G401 (cell line): ENCODE measurements around the gene RPS29. TPM values are rescaled to one million over a fixed set of nuclear protein-coding genes. Genes with fewer than 3 reads are reported as not detected.

Experiments used
- DNase-seq: peaks from one replicate; pipeline ENCODE4 v3.0.0-alpha.2; 2015; ENCODE audit warnings: low spot score
- in situ Hi-C: cut with HindIII; loops from 2 replicates; pipeline ENCODE4 v1.10.0; 2016; ENCODE audit warnings: low sequenced_read_pairs, mixed read lengths
- total RNA-seq: library from RNA; depleted of rRNA; stranded (reverse); fragments of >200 nt; shearing (Covaris generic); gene quantifications from 2 replicates; pipeline ENCODE4 v1.2.3, GENCODE V29; 2014; rRNA removed

Gene RPS29
- total RNA-seq, 1 experiment from 2014 or later, result 3,018 TPM

- in situ Hi-C loops, result no loop called here
- no peak for DNase-seq
Observed at GRCh38 chr14:49559979-49560768, 26.0 kb downstream of the RPS29 start.

- in situ Hi-C loops, result no loop called here
- DNase-seq, result no peak
Observed at GRCh38 chr14:49553892-49554291, 32.3 kb downstream of the RPS29 start.

DNA sequence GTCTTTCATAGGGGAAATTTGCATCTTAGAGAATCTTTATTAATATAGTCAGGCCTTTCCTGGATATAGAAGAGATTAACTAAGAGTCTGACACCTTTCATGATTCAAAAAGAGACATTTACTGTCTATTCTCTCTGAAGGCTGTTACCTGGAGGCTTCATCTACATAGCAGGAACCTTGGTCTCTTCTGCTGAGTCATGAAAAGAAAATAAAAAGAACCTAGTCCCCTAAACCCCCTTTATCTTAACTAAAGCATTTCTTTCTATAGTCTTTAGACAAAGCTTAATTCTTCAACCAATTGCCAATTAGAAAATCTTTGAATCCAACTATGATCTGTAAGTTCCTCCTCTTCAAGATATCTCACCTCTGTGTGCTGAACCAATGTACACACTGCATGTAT is 33.1 kb downstream of the RPS29 start:
- in situ Hi-C loops, result no loop called here
- no peak for DNase-seq

DNA sequence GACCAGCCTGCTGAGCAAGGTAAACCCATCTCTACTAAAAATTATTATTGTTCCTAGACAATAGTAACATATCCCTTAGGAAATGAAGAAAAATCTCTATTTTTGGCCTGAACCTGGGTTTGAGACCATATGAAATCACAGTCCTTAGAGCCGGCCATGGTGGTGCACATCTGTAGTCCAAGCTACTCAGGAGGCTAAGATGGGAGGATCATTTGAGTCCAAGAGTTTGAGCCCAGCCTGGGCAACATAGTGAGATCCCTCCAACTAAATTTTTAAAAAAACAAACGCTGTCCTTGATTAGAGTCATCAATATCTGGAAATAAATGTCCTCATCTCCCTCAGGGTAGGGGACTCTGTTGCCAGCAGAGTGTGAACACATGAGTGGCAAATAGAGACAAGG is 34.6 kb downstream of the RPS29 start:
- in situ Hi-C loops, result no loop called here
- no peak for DNase-seq

DNA sequence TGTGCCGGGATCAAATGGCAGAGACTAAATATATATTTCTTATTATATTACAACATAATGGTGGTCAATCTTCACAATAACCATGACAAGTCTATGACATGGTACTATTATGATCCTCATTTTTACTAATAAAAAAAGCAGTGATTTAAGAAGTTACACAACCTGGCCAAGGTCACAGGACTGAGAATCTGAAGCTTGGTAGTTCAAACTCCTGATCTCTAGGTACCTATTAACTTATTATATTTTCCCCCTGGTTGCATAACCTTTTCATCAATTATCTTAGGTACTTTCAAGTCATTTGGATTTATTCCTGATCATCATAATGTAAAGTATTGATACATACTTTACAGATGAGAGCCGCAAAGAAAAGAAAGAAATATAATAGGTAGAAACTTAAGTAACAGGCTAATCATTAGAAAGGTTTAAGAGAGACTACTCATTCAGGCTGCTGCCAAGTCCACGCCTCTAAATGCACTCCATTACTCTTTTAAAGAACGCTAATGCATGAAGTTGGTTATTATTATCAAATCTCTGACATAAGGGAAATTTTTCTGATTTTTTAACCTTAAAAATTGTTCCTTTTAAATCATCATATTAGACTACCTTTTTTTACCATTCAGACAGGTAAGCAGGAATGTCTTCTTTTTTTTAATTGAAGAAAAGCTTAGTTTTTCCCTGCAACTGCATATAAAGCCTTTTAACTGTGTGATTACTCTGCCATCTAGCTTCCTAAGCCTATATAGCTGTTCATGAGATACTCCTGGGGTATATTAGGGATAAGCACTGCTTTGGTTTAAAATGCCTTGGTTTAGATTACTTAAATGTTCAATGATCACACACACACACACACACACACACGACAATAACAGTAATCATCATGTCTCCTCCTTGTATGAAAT is 35.6 kb downstream of the RPS29 start:
- DNase-seq, result peak; percentile 2
- in situ Hi-C loops, result no loop called here

DNA sequence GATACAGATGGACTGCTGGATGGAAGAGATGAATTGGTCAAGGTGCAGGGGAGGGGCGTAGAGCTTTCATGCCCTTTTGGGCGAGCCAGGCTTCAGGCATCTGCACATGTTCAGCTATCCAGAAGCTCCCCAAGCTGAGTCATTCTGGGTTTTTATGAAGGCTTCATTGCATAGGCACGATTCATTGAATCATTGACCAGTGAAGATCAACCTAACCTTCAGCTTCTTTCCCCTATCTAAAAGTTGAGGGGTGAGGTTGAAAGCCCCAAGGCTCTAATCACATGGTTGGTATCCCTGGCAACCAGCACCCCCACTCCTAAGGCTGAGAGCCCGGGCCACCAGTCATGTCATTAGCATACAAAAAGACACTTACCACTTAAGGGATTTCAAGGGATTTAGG is 36.3 kb downstream of the RPS29 start:
- DNase-seq, result no peak
- in situ Hi-C loops, result no loop called here

GRCh38 chr14:49549446-49549845 is 36.7 kb downstream of the RPS29 start:
- no peak for DNase-seq
- in situ Hi-C loops, result no loop called here

- in situ Hi-C loops, result no loop called here
- DNase-seq, result no peak
Observed at GRCh38 chr14:49546766-49547165, 39.4 kb downstream of the RPS29 start.

DNA sequence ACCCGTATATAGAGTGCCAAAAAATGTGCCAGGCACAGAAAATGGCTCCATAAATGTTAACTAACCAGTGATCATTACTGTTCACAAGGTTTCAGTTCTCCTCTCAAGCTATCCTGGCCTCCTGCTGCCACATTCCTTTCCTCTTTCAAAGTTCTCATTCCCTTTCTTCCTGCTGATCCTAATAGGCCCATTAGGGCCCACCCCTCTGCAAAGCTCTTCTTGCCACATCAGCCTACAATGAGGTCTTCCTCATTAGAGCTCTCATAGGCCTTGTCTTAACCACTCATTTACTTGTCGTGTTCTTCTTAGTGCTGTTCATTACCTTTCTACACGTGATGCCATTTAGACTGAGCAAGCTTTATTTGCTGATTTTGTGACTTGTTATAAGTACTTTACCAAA is 40.5 kb downstream of the RPS29 start:
- no peak for DNase-seq
- in situ Hi-C loops, result no loop called here

- in situ Hi-C loops, result no loop called here
- no peak for DNase-seq
Observed at GRCh38 chr14:49545071-49545470, 41.1 kb downstream of the RPS29 start.

- no peak for DNase-seq
- in situ Hi-C loops, result no loop called here
Observed at GRCh38 chr14:49541049-49541448, 45.1 kb downstream of the RPS29 start.

GRCh38 chr14:49538852-49539251 is 47.3 kb downstream of the RPS29 start:
- in situ Hi-C loops, result no loop called here
- DNase-seq, result no peak

Other genes starting within 250 kb of the RPS29 start
- 28.6 and 41.1 TPM in 2 replicates for gene LRR1, start 12.6 kb upstream of the RPS29 start, total RNA-seq
- gene RPL36AL, start 34.2 kb upstream of the RPS29 start, total RNA-seq, result 173 and 210 TPM in 2 replicates
- gene MGAT2, start 34.4 kb upstream of the RPS29 start, total RNA-seq, result 47.9 and 58.3 TPM in 2 replicates
- gene DNAAF2, start 48.9 kb upstream of the RPS29 start, total RNA-seq, result 16.2 and 21.7 TPM in 2 replicates
- gene POLE2, start 101.8 kb upstream of the RPS29 start, total RNA-seq, result 43.9 and 69.6 TPM in 2 replicates
- 0.85 and 1.0 TPM in 2 replicates for gene KLHDC1, start 106.7 kb upstream of the RPS29 start, total RNA-seq
- gene KLHDC2, start 181.8 kb upstream of the RPS29 start, total RNA-seq, result 48.8 and 83.5 TPM in 2 replicates